GM12878 (cell line): Measurements from ENCODE around the gene HOXC12. TPM values are rescaled to one million over a fixed set of nuclear protein-coding genes. Genes with fewer than 3 reads are reported as not detected.

Experiments
- ATAC-seq: fragments of 200-7000 bp; cut with Tn5 transposase; 3 replicates; pipeline ENCODE4 v1.9.1; 2020; ENCODE audit warnings: mild to moderate bottlenecking, moderate library complexity
- BruUV-seq: library from RNA; stranded (reverse); fragments of 400-500 nt; replicated peaks from 2 replicates; lab custom pipeline; 2021; lab: Mats Ljungman, UMichigan
- CTCF ChIA-PET: fragments of 300-600 bp; sonication (Branson Sonifier 250); formaldehyde crosslinking; extraction: SDS; loops from one replicate; lab custom pipeline; 2021; ENCODE audit warnings: inconsistent platforms; lab: Yijun Ruan, JAX
- POLR2A ChIA-PET: fragments of 350-600 bp; formaldehyde crosslinking; extraction: SDS; loops from one replicate; lab custom pipeline; 2021; ENCODE audit warnings: inconsistent platforms; lab: Charles Lee
- RAD21 ChIA-PET: fragments of 300-600 bp; sonication (Branson Sonifier 250); formaldehyde crosslinking; loops from one replicate; lab custom pipeline; 2023; ENCODE audit warnings: antibody characterized with exemption; ENCODE audit not compliant: unreplicated experiment; lab: Charles Lee
- SMC1A ChIA-PET: fragments of 300-600 bp; sonication (Branson Sonifier 250); formaldehyde crosslinking; loops from one replicate; lab custom pipeline; 2023; ENCODE audit not compliant: unreplicated experiment, uncharacterized antibody; lab: Charles Lee
- DNase-seq: peaks from one replicate; pipeline ENCODE4 v3.0.0-alpha.2; 2011; ENCODE audit warnings: low read depth, low spot score
- FAIRE-seq: peaks from 3 replicates; lab custom pipeline; 2011; peaks lifted over from hg19 to GRCh38; lab: Jason Lieb, UNC
- H2AFZ ChIP-seq: 2 replicates; pipeline ENCODE4 v1.6.0; 2011; ENCODE audit warnings: low read depth, low read length, control low read depth; ENCODE audit not compliant: control insufficient read depth
- H3K27ac ChIP-seq: 2 replicates; pipeline ENCODE4 v1.5.1; 2011; ENCODE audit warnings: control low read depth; ENCODE audit not compliant: control insufficient read depth, insufficient read depth
- H3K27me3 ChIP-seq, 2 experiments: replicated peaks in 1 of 2; 2 replicates each; pipeline versions ENCODE4 v1.6.0 to v1.6.1; 2011; ENCODE audit warnings: low read length in 1 of 2; ENCODE audit not compliant: control insufficient read depth in 2 of 2, insufficient read depth in 2 of 2
- H3K36me3 ChIP-seq, 2 experiments: 2 replicates each; pipeline ENCODE4 v1.5.1; 2011; ENCODE audit warnings: low read length in 1 of 2; ENCODE audit not compliant: control insufficient read depth in 2 of 2, insufficient read depth in 2 of 2
- H3K4me1 ChIP-seq: 2 replicates; pipeline ENCODE4 v1.6.1; 2011; ENCODE audit warnings: mild to moderate bottlenecking, low read length, moderate library complexity, mixed read lengths; ENCODE audit not compliant: control insufficient read depth, insufficient read depth
- H3K4me2 ChIP-seq: 2 replicates; pipeline ENCODE4 v1.6.0; 2011; ENCODE audit warnings: control low read depth; ENCODE audit not compliant: control insufficient read depth, insufficient read depth
- H3K4me3 ChIP-seq: fragments of 200-600 bp; sonication (generic); 2 replicates; pipeline ENCODE4 v1.5.1; 2016
- H3K79me2 ChIP-seq: 2 replicates; pipeline ENCODE4 v1.6.0; 2011; ENCODE audit warnings: low read length; ENCODE audit not compliant: control insufficient read depth, insufficient read depth
- H3K9ac ChIP-seq: 2 replicates; pipeline ENCODE4 v1.8.0; 2011; ENCODE audit warnings: low read length, control low read depth, mixed read lengths; ENCODE audit not compliant: control insufficient read depth, insufficient read depth
- H3K9me3 ChIP-seq: replicated peaks from 3 replicates; pipeline ENCODE4 v1.5.1; 2011; ENCODE audit warnings: mild to moderate bottlenecking, low read length; ENCODE audit not compliant: control insufficient read depth, insufficient read depth
- H4K20me1 ChIP-seq: 2 replicates; pipeline ENCODE4 v1.6.0; 2011; ENCODE audit not compliant: control insufficient read depth, insufficient read depth
- CEBPB ChIP-seq, 2 experiments: fragments of 150-350 bp in 1 of 2; IDR thresholded peaks; 2 replicates each; pipeline ENCODE4 v1.6.1; 2012 to 2014; ENCODE audit warnings: low read depth in 2 of 2, low read length in 2 of 2, borderline replicate concordance in 1 of 2, inconsistent platforms in 1 of 2
- E4F1 ChIP-seq: fragments of 450-650 bp; IDR thresholded peaks from 2 replicates; pipeline ENCODE4 v1.6.1; 2018; ENCODE audit warnings: borderline replicate concordance, mild to moderate bottlenecking; ENCODE audit not compliant: partially characterized antibody
- KAT2A ChIP-seq: conservative IDR thresholded peaks from 2 replicates; pipeline ENCODE4 v1.6.1; 2011; ENCODE audit warnings: low read depth, low read length; ENCODE audit not compliant: control insufficient read depth
- SUZ12 ChIP-seq: fragments of 200-600 bp; sonication (generic); IDR thresholded peaks from one replicate; pipeline ENCODE4 v1.6.1; 2018; ENCODE audit warnings: antibody characterized with exemption, mild to moderate bottlenecking; ENCODE audit not compliant: unreplicated experiment
- ZNF274 ChIP-seq: IDR thresholded peaks from one replicate; pipeline ENCODE4 v1.8.0; 2011; ENCODE audit not compliant: insufficient read length, insufficient read depth
- ZNF384 ChIP-seq: IDR thresholded peaks from 2 replicates; pipeline ENCODE4 v1.6.1; 2012; ENCODE audit warnings: low read depth, mild to moderate bottlenecking, low read length, improper control_type of control experiment, borderline replicate concordance
- WGBS: methylation state at CpG from one replicate; pipeline ENCODE4 v1.1.6; 2016; ENCODE audit warnings: low lambda C conversion rate; ENCODE audit not compliant: insufficient replicate concordance, insufficient coverage; ENCODE audit errors: missing lambda C conversion rate; 5-methylcytosine and 5-hydroxymethylcytosine counted together
- in situ Hi-C: fragments of 300-500 bp; cut with MboI; formaldehyde crosslinking; loops from 9 replicates; pipeline ENCODE4 v1.14.3; 2018; ENCODE audit warnings: mixed read lengths
- intact Hi-C: fragments of 100-400 bp; cut with micrococcal nuclease; formaldehyde crosslinking; loops from one replicate; pipeline ENCODE4 v1.14.2; 2022; ENCODE audit not compliant: unreplicated experiment
- polyA plus RNA-seq, 11 experiments: library from polyadenylated mRNA; depleted of rRNA in 4 of 11; unstranded in 6 of 11; stranded (reverse) in 5 of 11; fragments of >200 nt; fragmentation: Nextera tagmentation in 4 of 11; fragmentation: Illumina TruSeq in 1 of 11; extraction: Ambion mirVana in 4 of 11; extraction: Trizol in 1 of 11; gene quantifications; 1 replicate in 1 of 11; 2 replicates in 10 of 11; pipeline versions ENCODE4 v1.2.1 to v1.2.3, GENCODE V29; 2011 to 2016; ENCODE audit warnings: inconsistent platforms in 2 of 11, missing spikeins in 2 of 11, low read depth in 1 of 11
- total RNA-seq, 4 experiments: library from RNA; depleted of rRNA in 3 of 4; stranded (reverse); fragments of >200 nt in 3 of 4; fragmentation: Illumina TruSeq in 1 of 4; extraction: Trizol in 1 of 4; gene quantifications; 2 replicates each; pipeline versions ENCODE4 v1.2.1 to v1.2.3, GENCODE V29; 2013 to 2021
- TF ChIP-seq, protein P1 (sequence below): fragments of 450-650 bp; formaldehyde crosslinking; IDR thresholded peaks from 2 replicates; pipeline ENCODE4 v1.5.0; 2022; ENCODE audit warnings: mild to moderate bottlenecking, missing genetic modification characterization

HOXC12 gene
- total and polyA plus RNA-seq, 10 of the 15 experiments (the other 5 are each of a cell fraction or from before 2014, with no cell fraction given) = not detected

- H3K9ac ChIP-seq = no peak overlapping the region
- 60% methylated on average over 56 of the region's 71 CpGs for WGBS
- no peaks in the 10 kb centered on the region for H3K79me2 ChIP-seq
- H2AFZ ChIP-seq = no peak overlapping the region
- H3K4me2 ChIP-seq = no peak overlapping the region
- TF ChIP-seq KAT2A = no peak
- peak; percentile 98 for TF ChIP-seq SUZ12
- intact Hi-C loops (no loop called here), in situ Hi-C loops (no loop called here)
- ChIA-PET RAD21 (no interaction called here), POLR2A (no interaction called here), SMC1A (no interaction called here), CTCF (no interaction called here)
- no peak for DNase-seq
- no peaks in the 10 kb centered on the region for H3K36me3 ChIP-seq
- no TSS peak for BruUV-seq
- peaks cover 28 to 35% of the 10 kb centered on the region in 2 experiments for H3K27me3 ChIP-seq
- H4K20me1 ChIP-seq = no peaks in the 10 kb centered on the region; the same call in 1 of the 2 replicates
- FAIRE-seq = no peak
- no peak overlapping the region for H3K4me3 ChIP-seq
- no peak overlapping the region for H3K27ac ChIP-seq
- ATAC-seq = no peak
- H3K4me1 ChIP-seq = peaks cover 8% of the 10 kb centered on the region
- no peaks in the 10 kb centered on the region; the same call in 1 of the 3 replicates for H3K9me3 ChIP-seq
Observed at GRCh38 chr12:53973236-53974042, 18.7 kb downstream of the HOXC12 start.

GRCh38 chr12:53974084-53975063 lies 19.7 kb downstream of the HOXC12 start, which contains the start of gene HOTAIR:
Gene HOTAIR (minus strand): TSS chr12:53974954.
- no peaks in the 10 kb centered on the region; the same call in 1 of the 3 replicates for H3K9me3 ChIP-seq
- intact Hi-C loops = no loop called here
- TF ChIP-seq, protein P1, sequence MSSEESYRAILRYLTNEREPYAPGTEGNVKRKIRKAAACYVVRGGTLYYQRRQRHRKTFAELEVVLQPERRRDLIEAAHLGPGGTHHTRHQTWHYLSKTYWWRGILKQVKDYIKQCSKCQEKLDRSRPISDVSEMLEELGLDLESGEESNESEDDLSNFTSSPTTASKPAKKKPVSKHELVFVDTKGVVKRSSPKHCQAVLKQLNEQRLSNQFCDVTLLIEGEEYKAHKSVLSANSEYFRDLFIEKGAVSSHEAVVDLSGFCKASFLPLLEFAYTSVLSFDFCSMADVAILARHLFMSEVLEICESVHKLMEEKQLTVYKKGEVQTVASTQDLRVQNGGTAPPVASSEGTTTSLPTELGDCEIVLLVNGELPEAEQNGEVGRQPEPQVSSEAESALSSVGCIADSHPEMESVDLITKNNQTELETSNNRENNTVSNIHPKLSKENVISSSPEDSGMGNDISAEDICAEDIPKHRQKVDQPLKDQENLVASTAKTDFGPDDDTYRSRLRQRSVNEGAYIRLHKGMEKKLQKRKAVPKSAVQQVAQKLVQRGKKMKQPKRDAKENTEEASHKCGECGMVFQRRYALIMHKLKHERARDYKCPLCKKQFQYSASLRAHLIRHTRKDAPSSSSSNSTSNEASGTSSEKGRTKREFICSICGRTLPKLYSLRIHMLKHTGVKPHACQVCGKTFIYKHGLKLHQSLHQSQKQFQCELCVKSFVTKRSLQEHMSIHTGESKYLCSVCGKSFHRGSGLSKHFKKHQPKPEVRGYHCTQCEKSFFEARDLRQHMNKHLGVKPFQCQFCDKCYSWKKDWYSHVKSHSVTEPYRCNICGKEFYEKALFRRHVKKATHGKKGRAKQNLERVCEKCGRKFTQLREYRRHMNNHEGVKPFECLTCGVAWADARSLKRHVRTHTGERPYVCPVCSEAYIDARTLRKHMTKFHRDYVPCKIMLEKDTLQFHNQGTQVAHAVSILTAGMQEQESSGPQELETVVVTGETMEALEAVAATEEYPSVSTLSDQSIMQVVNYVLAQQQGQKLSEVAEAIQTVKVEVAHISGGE (CRISPR knock-in tag) = no peak
- TF ChIP-seq E4F1 (no peak), ZNF274 (no peak), CEBPB (IDR thresholded peaks at IDR 0.05; ENCODE audit: borderline replicate concordance in 1 of 2, low read depth in 2 of 2, low read length in 2 of 2) (no peak), ZNF384 (no peak)

More at GRCh38 chr12:53974084-53975063, 19.7 kb downstream of the HOXC12 start, which contains the start of gene HOTAIR:
- Histone ChIP-seq H3K27me3 (peaks cover 23 to 34% of the 10 kb centered on the region in 2 experiments), H3K4me1 (peaks cover 8% of the 10 kb centered on the region), H3K27ac (no peak within 1 kb of the TSS), H2AFZ (no peak within 1 kb of the TSS), H3K4me3 (peak within 1 kb of the TSS; percentile 34), H3K36me3 (no peaks in the 10 kb centered on the region), H4K20me1 (no peaks in the 10 kb centered on the region), H3K79me2 (no peaks in the 10 kb centered on the region), H3K4me2 (peak within 1 kb of the TSS; percentile 67), H3K9ac (no peak within 1 kb of the TSS)
- SMC1A ChIA-PET = no interaction called here
- CTCF ChIA-PET = no interaction called here
- FAIRE-seq = no peak
- 45% methylated on average over 50 of the region's 63 CpGs for WGBS
- DNase-seq = no peak
- ATAC-seq = peak; percentile 72
- POLR2A ChIA-PET = no interaction called here
- BruUV-seq = no TSS peak
- RAD21 ChIA-PET = no interaction called here
- in situ Hi-C loops = no loop called here
